ENCODE results near the gene LRRC37A.
"Not testable (repeated sequence)": the region's sequence is repeated elsewhere in the genome, so short reads cannot be mapped to it uniquely, and the experiment has no call there.

LRRC37A gene

GRCh38 chr17:46294831-46295230 lies at the start of gene LRRC37A:
Gene LRRC37A (plus strand): TSS chr17:46295131. CDS start chr17:46295134, 3 bp downstream.
- H3K27me3 Mint-ChIP-seq, H3K27ac Mint-ChIP-seq, DNase-seq, H3K9me3 Mint-ChIP-seq, ATAC-seq, H3K4me3 Mint-ChIP-seq: not testable (repeated sequence)
- peaks cover 10% of the 10 kb centered on the region for H3K4me1 Mint-ChIP-seq

DNA sequence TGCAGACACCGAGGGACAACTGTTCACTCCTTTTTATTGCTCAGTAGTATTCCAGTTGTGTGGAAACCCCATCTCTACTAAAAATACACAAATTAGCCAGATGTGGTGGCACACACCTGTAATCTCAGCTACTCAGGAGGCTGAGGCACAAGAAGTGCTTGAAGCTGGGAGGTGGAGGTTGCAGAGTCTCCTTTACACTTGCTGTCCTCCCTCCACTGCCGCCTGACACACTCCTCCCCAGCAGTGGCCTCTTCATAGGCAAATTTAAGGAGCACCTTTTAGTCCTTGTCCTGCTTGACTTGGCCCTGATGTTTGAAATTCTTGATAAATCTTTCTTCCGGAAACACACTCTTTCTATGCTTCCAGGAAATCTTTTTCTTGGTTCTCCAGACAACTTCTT lies 45.8 kb upstream of the LRRC37A start:
- not testable (repeated sequence) for H3K9me3 Mint-ChIP-seq, ATAC-seq, H3K4me3 Mint-ChIP-seq, DNase-seq, H3K4me1 Mint-ChIP-seq, H3K27ac Mint-ChIP-seq, H3K27me3 Mint-ChIP-seq

DNA sequence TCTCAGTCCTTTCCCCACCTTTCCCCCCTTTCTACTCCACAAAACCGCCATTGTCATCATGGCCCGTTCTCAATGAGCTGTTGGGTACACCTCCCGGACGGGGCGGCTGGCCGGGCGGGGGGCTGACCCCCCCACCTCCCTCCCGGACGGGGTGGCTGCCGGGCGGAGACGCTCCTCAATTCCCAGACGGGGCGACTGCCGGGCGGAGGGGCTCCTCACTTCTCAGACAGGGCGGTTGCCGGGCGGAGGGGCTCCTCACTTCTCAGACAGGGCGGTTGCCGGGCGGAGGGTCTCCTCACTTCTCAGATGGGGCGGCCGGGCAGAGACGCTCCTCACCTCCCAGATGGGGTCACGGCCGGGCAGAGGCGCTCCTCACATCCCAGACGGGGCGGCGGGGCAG lies 42.1 kb upstream of the LRRC37A start:
- H3K27me3 Mint-ChIP-seq, ATAC-seq, H3K4me3 Mint-ChIP-seq, H3K27ac Mint-ChIP-seq, DNase-seq, H3K9me3 Mint-ChIP-seq, H3K4me1 Mint-ChIP-seq: not testable (repeated sequence)

DNA sequence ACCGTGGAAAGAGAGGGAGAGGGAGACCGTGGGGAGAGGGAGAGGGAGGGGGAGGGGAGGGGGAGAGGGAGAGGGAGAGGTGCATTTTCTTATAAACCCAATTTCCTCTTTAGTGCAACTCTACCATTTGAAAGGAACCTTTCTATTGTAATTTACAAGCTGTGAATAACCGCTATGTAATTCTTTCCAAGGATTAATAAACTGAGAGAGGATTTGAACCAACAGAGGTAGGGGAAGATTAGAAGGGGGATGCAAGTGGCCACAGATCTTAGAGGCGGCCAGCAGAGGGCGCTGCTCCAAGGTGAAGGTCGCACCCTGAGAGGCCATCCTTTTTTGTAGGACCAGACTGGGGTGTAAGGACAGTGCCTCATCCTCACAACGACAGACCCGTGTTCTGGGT lies 41.2 kb upstream of the LRRC37A start:
- H3K9me3 Mint-ChIP-seq, H3K4me1 Mint-ChIP-seq, H3K27ac Mint-ChIP-seq, H3K27me3 Mint-ChIP-seq, H3K4me3 Mint-ChIP-seq: not testable (repeated sequence)
- DNase-seq = peak; percentile 83 to 85
- peak; percentile 98 for ATAC-seq

DNA sequence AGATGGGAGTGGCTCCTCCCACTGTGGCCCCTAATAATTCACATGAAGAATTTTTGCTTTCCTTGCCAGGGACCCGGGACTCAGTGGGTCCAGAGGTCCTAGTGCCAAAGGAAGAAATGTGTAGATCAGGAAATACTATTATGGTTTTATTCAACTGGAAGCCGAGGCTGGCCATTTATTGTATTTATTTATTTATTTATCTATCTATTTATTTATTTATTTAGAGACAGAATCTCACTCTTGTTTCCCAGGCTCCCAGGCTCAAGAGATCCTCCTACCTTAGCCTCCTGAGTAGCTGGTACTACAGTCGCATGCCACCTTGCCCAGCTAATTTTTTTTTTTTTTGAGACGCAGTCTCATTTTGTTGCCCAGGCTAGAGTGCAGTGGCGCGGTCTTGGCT lies 40.7 kb upstream of the LRRC37A start:
- H3K27me3 Mint-ChIP-seq, H3K9me3 Mint-ChIP-seq, H3K4me1 Mint-ChIP-seq, ATAC-seq, DNase-seq, H3K4me3 Mint-ChIP-seq, H3K27ac Mint-ChIP-seq: not testable (repeated sequence)

DNA sequence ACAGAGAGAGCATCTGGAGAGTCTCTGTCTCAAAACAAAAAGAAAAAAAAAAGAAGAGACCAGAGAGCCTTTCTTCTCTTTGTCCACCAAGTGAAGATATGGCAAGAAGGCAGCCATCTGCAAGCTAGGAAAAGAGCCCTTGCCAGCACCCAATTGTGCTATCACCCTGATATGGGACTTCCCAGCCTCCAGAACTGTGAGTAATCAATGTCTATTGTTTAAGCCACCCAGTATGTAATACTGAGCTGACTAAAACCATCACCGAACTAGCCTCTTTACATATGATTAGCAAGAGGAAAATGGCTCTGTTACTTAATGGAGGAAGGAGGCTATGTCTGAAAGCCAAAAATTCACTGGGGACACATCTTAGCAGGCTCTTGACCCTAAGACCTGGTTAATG lies 38.6 kb upstream of the LRRC37A start:
- not testable (repeated sequence) for H3K4me3 Mint-ChIP-seq, H3K4me1 Mint-ChIP-seq, H3K9me3 Mint-ChIP-seq, H3K27ac Mint-ChIP-seq, H3K27me3 Mint-ChIP-seq, DNase-seq, ATAC-seq

- Mint-ChIP-seq H3K4me1 (peaks cover 19% of the 10 kb centered on the region), H3K27ac (peak overlapping the region in 1 of 2 donors; percentile 94), H3K27me3 (peaks cover 15% of the 10 kb centered on the region), H3K4me3 (peak overlapping the region; percentile 80 to 90)
- DNase-seq (peak in 1 of 2 donors; percentile 34), ATAC-seq (peak; percentile 65)
- H3K9me3 Mint-ChIP-seq = not testable (repeated sequence)
These were observed 34.9 kb upstream of the LRRC37A start for GRCh38 chr17:46259845-46260661.

DNA sequence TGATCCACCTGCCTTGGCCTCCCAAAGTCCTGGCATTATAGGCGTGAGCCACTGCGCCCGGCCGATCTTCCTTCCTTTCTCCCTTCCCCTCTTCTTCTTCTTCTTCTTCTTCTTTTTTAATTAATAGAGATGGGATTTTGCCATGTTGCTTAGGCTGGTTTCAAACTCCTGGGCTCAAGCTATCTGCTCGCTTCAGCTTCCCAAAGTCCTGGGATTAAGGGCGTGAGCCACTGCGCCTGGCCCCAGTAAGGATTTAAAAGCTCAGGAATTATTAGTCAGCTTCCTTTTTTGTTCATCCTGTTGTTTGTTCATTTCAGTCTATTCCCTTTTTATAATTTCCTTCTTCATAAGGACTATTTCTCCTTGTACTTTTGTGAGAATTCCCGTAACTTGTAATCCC lies 32.7 kb upstream of the LRRC37A start:
- Mint-ChIP-seq H3K4me3 (no peak overlapping the region), H3K9me3 (no peaks in the 10 kb centered on the region), H3K4me1 (peaks cover 37% of the 10 kb centered on the region), H3K27ac (peak overlapping the region in 1 of 2 donors; percentile 88), H3K27me3 (peaks cover 32% of the 10 kb centered on the region)
- DNase-seq = no peak
- no peak for ATAC-seq

GRCh38 chr17:46264456-46265198 lies 30.3 kb upstream of the LRRC37A start:
- Mint-ChIP-seq H3K27me3 (peaks cover 47% of the 10 kb centered on the region), H3K4me1 (peaks cover 47% of the 10 kb centered on the region), H3K9me3 (no peaks in the 10 kb centered on the region), H3K27ac (peak overlapping the region in 1 of 2 donors; percentile 59), H3K4me3 (peak overlapping the region; percentile 53 to 84)
- ATAC-seq = peak; percentile 41
- DNase-seq = no peak

DNA sequence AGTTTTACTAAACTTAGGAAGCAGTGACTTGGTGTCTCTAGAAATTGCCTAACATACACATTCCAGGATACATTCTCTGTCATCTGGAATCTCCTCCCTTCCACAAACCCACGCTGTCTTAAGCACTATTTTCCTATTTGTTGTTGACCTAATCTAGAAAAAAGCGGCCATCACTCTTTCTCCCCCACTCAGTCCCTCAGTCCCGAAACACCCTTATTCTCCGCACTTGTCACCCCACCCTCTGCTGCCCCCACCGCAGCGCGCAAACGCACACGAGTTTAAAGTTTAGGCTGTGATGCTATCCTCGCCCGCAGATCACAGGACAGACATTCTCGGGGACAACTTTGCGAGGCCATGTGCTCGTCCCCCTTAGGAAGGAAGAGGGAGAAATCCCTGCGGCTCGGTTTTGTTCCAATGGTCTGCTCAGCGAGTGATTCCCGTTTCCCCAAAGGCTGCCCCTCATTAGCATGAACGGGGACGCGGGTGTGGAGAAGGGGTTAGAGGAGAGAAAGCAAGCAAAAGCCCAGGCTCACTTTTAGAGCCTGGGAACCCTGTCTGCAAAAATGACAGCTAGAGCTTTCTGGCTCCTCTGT lies 28.8 kb upstream of the LRRC37A start:
- H3K27me3 Mint-ChIP-seq = peaks cover 39% of the 10 kb centered on the region
- DNase-seq = not testable (repeated sequence)

DNA sequence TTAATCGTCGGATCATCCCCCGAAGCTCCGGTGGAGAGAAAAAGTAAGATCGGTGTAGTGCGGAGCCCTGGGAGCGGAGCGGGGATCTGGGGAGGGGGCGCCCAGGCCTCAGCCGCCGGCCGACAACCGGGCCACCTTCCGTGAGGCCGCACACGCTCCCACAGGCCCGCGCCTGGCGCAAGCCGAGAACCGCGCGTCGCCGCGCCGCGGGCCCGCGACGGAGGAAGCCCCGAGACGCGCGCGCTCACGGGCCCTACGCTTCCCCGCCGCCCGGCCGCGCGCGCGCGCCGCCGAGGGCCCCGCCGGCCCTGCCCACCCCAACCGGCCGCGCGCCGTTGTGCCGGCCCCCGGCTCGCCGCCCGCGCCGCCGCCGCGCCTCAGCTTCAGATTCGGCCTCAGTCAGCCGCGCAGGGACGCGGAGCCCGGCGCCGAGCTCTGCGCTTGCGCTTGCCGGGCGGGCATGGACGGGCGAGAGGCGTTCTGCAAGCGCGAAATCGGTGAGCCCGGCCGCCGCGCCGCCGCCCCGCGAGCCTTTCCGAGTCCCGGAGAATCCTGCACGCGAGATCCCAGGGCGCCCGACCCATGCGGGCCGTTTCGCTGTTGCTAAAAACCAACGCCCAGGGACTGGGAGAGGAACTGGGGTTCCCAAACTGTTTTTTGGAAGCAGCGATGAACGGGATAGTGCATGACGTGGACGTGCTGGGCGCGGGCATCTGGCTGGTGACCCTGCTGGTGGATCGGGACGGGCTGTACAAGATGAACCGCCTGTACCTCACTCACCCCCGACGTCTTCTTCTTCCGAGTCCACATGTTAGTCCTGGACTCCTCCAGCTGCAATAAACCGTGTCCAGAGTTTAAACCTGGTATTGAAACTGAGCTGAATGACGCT lies 28.0 kb upstream of the LRRC37A start:
- ATAC-seq (peak; percentile 91), DNase-seq (peak; percentile 75 to 80)
- peaks cover 39% of the 10 kb centered on the region for H3K27me3 Mint-ChIP-seq
- H3K4me3 Mint-ChIP-seq = peak overlapping the region; percentile 84 to 86
- H3K4me1 Mint-ChIP-seq = peaks cover 41% of the 10 kb centered on the region
- no peaks in the 10 kb centered on the region for H3K9me3 Mint-ChIP-seq
- H3K27ac Mint-ChIP-seq = peak overlapping the region; percentile 93 to 94

More for the DNA sequence above, 28.8 kb upstream of the LRRC37A start:
- Mint-ChIP-seq H3K4me3 (peak overlapping the region; percentile 84 to 86), H3K4me1 (peaks cover 41% of the 10 kb centered on the region), H3K27ac (peak overlapping the region; percentile 87 to 93)
- ATAC-seq, H3K9me3 Mint-ChIP-seq: not testable (repeated sequence)

DNA sequence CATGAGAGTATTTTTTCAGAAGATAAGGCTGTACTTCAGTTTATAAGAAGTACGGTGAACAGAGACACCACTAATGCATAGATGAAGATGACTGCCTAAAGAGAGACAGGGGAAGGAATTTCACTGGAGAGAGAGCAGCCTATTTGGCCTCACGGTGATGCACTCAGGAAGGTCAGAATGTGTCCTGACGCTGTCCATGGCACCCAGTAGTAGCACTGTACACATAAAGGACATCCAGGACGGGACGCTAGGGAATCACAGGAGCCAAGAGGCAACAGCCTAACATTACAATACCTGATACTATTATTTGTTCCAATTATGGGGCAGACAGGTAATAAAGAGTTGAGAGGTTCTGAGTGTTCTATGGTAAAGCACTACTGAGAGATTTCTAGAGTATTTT lies 24.9 kb upstream of the LRRC37A start:
- ATAC-seq = no peak
- Mint-ChIP-seq H3K9me3 (no peaks in the 10 kb centered on the region), H3K4me3 (no peak overlapping the region), H3K27me3 (peaks cover 32% of the 10 kb centered on the region), H3K27ac (no peak overlapping the region), H3K4me1 (peaks cover 28% of the 10 kb centered on the region)
- DNase-seq = no peak

- H3K4me1 Mint-ChIP-seq = no peaks in the 10 kb centered on the region
- no peak for DNase-seq
- no peaks in the 10 kb centered on the region for H3K9me3 Mint-ChIP-seq
- H3K27ac Mint-ChIP-seq = no peak overlapping the region
- no peak overlapping the region for H3K4me3 Mint-ChIP-seq
- ATAC-seq = no peak
- H3K27me3 Mint-ChIP-seq = peaks cover under 1% of the 10 kb centered on the region
These were observed 21.2 kb upstream of the LRRC37A start for GRCh38 chr17:46273541-46274236.

DNA sequence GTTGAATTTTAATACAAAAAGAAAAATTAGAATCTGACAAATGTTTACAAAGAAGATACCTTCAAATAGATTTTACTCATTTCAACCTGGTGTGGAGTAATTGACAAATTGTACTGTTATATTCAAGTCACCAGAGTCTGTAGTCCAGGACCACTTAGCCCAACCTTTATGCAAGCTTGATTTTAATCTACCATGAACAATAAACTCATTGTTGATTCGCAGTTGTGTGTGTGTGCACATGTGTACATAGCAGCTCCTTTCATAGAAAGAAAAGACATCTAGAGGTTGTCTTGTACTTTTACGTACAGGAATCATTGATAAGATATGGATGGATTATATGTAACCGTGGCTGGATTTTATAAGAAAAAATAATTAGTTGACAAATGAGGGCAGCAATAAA lies 20.7 kb upstream of the LRRC37A start:
- no peaks in the 10 kb centered on the region for H3K9me3 Mint-ChIP-seq
- no peak overlapping the region for H3K4me3 Mint-ChIP-seq
- no peak for DNase-seq
- no peaks in the 10 kb centered on the region for H3K27me3 Mint-ChIP-seq
- H3K27ac Mint-ChIP-seq = peak overlapping the region in 1 of 2 donors; percentile 4
- ATAC-seq = no peak
- no peaks in the 10 kb centered on the region for H3K4me1 Mint-ChIP-seq
